Activated naive CD4-positive, alpha-beta T cell treated with anti-CD3 and anti-CD28 coated beads, Interleukin-2, amount 50 U/mL, for 72 hours (primary cell): ENCODE data around the gene MPV17L2. TPM values are rescaled to one million over a fixed set of nuclear protein-coding genes. Genes with fewer than 3 reads are reported as not detected.

Source experiments
- ATAC-seq, 2 donors: fragments of 150-1000 bp; cut with Tn5 transposase; 2 replicates each; pipeline ENCODE4 v1.10.0; 2021; ENCODE audit warnings: mild to moderate bottlenecking in 2 of 2, moderate library complexity in 2 of 2
- DNase-seq, 2 donors: peaks; one replicate each; pipeline ENCODE4 v3.0.0; 2021 to 2022; ENCODE audit warnings: low spot score in 2 of 2
- H3K27ac Mint-ChIP-seq, 2 donors: one replicate each; pipeline ENCODE4 v1.8.0; 2022; ENCODE audit warnings: mild to moderate bottlenecking in 2 of 2, mixed read lengths in 2 of 2
- H3K36me3 Mint-ChIP-seq, 2 donors: one replicate each; pipeline ENCODE4 v1.8.0; 2022; ENCODE audit warnings: mixed read lengths in 2 of 2
- H3K9me3 Mint-ChIP-seq, 2 donors: one replicate each; pipeline ENCODE4 v1.8.0; 2022; ENCODE audit warnings: mixed read lengths in 2 of 2
- total RNA-seq, 2 donors: library from RNA; stranded (reverse); gene quantifications; one replicate each; pipeline ENCODE4 v1.2.3, GENCODE V29; 2022

The MPV17L2 gene
- total RNA-seq, 2 donors from 2014 or later, result 5.4 to 14.0 TPM

DNA sequence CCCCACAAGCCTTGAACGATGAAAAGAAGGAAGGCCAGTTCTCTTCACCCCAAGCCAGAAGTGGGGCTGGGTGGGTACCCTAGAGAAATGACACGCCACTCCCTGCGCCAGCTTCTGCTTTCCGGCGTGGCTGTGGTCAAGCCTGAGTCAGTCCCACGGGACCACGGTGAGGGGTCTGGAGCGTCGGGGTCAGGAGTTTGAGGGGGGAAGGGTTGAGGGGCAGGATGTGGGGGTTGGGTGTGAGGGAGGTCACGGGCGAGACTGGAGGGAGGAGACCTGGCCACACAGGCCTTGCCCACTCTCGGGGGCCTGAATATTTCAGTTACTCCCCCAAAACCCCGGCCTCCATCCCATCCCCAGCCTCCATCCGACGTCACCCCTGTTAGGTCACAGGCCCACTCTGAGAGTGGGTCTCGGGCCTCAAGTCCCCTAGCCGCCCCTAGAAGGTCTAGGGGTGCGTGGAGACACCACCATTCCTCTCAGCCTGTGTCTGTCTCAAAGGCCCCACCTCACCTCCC is 19.9 kb upstream of the MPV17L2 start:
- no peak for DNase-seq
- peak overlapping the region; percentile 65 to 92 for H3K27ac Mint-ChIP-seq
- peaks cover 0 to 24% of the 10 kb centered on the region in 2 donors for H3K36me3 Mint-ChIP-seq
- ATAC-seq, result peak in 1 of 2 donors; percentile 0
- no peaks in the 10 kb centered on the region for H3K9me3 Mint-ChIP-seq

- peak; percentile 77 to 80 for DNase-seq
- peak; percentile 80 to 89 for ATAC-seq
- no peaks in the 10 kb centered on the region for H3K9me3 Mint-ChIP-seq
- peak within 1 kb of the TSS; percentile 74 to 92 for H3K27ac Mint-ChIP-seq
- H3K36me3 Mint-ChIP-seq, result peaks cover 0 to 19% of the 10 kb centered on the region in 2 donors
Measured at GRCh38 chr19:18173572-18174288, 19.3 kb upstream of the MPV17L2 start, which contains the start of gene IFI30. Gene IFI30 (plus strand): TSS chr19:18173813. CDS start chr19:18173842, 29 bp downstream.

GRCh38 chr19:18174983-18175382 is 18.0 kb upstream of the MPV17L2 start:
- Mint-ChIP-seq H3K36me3 (peaks cover 0 to 19% of the 10 kb centered on the region in 2 donors), H3K9me3 (no peaks in the 10 kb centered on the region), H3K27ac (peak overlapping the region in 1 of 2 donors; percentile 92)
- ATAC-seq, result no peak
- DNase-seq, result no peak

- no peaks in the 10 kb centered on the region for H3K9me3 Mint-ChIP-seq
- DNase-seq (no peak), ATAC-seq (no peak)
- peaks cover 0 to 17% of the 10 kb centered on the region in 2 donors for H3K36me3 Mint-ChIP-seq
- H3K27ac Mint-ChIP-seq, result no peak overlapping the region
Measured at GRCh38 chr19:18176367-18177310, 16.4 kb upstream of the MPV17L2 start.

- DNase-seq, result no peak
- Mint-ChIP-seq H3K27ac (no peak overlapping the region), H3K9me3 (no peaks in the 10 kb centered on the region), H3K36me3 (peaks cover 0 to 7% of the 10 kb centered on the region in 2 donors)
- ATAC-seq, result no peak
Measured at GRCh38 chr19:18179957-18180356, 13.1 kb upstream of the MPV17L2 start.

DNA sequence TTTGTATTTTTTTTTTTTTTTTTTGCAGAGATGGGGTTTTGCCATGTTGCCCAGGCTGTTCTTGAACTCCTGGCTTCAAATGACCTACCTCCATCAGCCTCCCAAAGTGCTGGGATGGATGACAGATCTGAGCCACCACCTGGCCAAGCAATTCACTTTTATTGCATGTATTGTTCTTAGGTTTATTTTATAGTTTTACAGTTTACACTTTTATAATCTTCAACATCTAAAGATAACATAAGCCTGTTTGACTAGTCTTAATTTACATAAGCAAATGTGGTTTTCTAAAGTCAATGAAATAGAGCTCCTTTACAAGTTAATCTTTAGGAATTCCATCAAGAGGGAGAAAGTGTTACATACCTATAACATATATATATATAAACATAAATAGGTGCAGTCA is 9.5 kb upstream of the MPV17L2 start:
- Mint-ChIP-seq H3K9me3 (no peaks in the 10 kb centered on the region), H3K27ac (no peak overlapping the region), H3K36me3 (no peaks in the 10 kb centered on the region)
- no peak for ATAC-seq
- DNase-seq, result no peak

GRCh38 chr19:18185538-18185937 is 7.5 kb upstream of the MPV17L2 start:
- ATAC-seq, result no peak
- no peaks in the 10 kb centered on the region for H3K9me3 Mint-ChIP-seq
- no peaks in the 10 kb centered on the region for H3K36me3 Mint-ChIP-seq
- DNase-seq, result no peak
- H3K27ac Mint-ChIP-seq, result no peak overlapping the region

GRCh38 chr19:18190278-18190677 is 2.7 kb upstream of the MPV17L2 start:
- Mint-ChIP-seq H3K27ac (no peak overlapping the region), H3K36me3 (no peaks in the 10 kb centered on the region), H3K9me3 (no peaks in the 10 kb centered on the region)
- DNase-seq, result no peak
- ATAC-seq, result no peak

DNA sequence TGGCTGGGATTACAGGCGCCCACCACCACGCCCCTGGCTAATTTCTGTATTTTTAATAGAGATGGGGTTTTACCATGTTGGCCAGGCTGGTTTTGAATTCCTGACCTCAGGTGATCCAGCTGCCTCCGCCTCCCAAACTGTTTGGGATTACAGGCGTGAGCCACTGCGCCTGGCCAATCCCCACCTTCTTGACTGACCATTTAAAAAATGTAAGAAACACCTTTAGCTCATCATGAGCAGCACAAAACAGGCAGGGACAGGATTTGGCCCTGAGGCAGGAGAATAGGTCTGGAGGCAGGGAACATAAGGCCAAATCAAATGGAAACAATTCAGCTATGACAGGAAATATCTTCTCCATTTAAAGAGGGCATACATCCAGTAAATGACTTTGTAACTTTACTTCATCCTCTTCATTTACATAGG is 1.4 kb upstream of the MPV17L2 start:
- ATAC-seq (no peak), DNase-seq (no peak)
- no peaks in the 10 kb centered on the region for H3K9me3 Mint-ChIP-seq
- no peaks in the 10 kb centered on the region for H3K36me3 Mint-ChIP-seq
- H3K27ac Mint-ChIP-seq, result peak overlapping the region in 1 of 2 donors; percentile 89

DNA sequence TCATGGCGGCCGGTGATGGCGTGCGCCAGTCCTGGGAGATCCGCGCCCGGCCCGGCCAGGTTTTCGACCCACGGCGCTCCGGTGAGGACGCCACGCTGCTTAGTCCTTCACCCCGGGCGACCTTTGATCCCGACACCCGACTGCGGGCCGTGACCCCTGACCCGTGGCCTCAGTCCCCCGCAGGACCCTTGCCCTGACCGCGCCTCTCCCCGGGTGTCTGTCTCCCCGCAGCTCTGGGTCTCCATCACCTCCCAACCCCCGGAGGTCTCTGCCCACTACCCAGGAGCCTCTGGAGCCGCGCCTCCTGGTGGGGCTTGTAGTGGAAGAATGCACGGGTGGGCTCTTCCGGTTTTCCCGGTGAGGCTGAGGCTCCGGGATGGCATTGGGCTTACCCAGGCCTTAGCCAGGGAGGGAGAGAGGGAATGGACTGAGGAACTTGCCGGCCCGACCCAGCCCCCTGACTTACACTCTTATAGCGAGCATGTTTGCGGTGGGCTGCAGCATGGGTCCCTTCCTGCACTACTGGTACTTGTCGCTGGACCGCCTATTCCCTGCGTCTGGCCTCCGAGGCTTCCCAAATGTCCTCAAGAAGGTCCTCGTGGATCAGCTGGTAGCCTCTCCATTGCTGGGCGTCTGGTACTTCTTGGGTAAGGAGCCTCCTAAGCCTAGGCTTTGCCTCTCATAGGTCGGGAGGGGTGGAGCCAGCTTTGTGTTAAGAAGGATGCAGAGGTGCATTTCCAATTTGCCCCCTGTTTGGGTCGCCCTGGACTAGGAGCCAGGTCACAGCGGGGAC is 566 bp downstream of the MPV17L2 start:
- Mint-ChIP-seq H3K36me3 (no peaks in the 10 kb centered on the region), H3K27ac (peak overlapping the region; percentile 84 to 89), H3K9me3 (no peaks in the 10 kb centered on the region)
- DNase-seq, result peak in 1 of 2 donors; percentile 19
- no peak for ATAC-seq

DNA sequence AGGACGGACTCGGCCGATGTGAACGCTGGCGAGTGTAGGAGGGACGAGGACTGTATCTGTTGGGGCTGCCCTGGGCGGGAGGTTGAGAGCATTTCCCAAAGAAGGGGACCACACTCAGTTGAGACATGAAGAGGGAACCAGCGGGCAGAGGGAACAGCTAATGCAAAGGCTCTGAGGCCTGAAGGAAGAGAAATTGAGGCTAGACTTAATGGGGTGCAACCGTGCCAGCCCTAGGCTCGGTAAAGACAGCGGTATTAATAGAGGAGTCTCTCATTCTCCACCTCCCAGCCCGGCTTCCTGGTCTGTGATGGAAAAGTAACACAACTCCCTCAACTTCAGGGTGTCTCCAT is 1.1 kb downstream of the MPV17L2 start:
- ATAC-seq (no peak), DNase-seq (no peak)
- Mint-ChIP-seq H3K9me3 (no peaks in the 10 kb centered on the region), H3K27ac (peak overlapping the region; percentile 77 to 89), H3K36me3 (no peaks in the 10 kb centered on the region)

GRCh38 chr19:18194554-18195238 is 1.7 kb downstream of the MPV17L2 start:
- DNase-seq, result peak in 1 of 2 donors; percentile 46
- Mint-ChIP-seq H3K27ac (peak overlapping the region; percentile 59 to 89), H3K36me3 (no peaks in the 10 kb centered on the region), H3K9me3 (no peaks in the 10 kb centered on the region)
- ATAC-seq, result no peak

DNA sequence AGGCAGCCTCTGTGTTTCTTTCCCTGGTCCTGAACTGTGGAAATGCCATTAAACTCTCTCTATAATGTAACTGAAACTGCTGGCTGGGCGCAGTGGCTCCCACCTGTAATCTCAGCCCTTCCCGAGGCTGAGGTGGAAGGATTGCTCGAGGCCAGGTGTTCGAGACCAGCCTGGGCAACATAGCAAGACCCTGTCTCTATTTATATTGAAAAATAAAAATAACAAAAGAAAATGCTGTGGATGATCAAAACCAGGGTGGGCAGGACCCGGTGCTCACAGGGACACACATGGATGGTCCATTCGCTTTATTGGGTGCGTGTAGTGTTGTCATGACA is 3.5 kb downstream of the MPV17L2 start:
- Mint-ChIP-seq H3K27ac (no peak overlapping the region), H3K36me3 (no peaks in the 10 kb centered on the region), H3K9me3 (no peaks in the 10 kb centered on the region)
- ATAC-seq, result no peak
- no peak for DNase-seq

- Mint-ChIP-seq H3K36me3 (peaks cover 8% of the 10 kb centered on the region in 2 donors), H3K9me3 (no peaks in the 10 kb centered on the region), H3K27ac (no peak overlapping the region)
- DNase-seq, result no peak
- no peak for ATAC-seq
Measured at GRCh38 chr19:18197306-18197705, 4.3 kb downstream of the MPV17L2 start.

DNA sequence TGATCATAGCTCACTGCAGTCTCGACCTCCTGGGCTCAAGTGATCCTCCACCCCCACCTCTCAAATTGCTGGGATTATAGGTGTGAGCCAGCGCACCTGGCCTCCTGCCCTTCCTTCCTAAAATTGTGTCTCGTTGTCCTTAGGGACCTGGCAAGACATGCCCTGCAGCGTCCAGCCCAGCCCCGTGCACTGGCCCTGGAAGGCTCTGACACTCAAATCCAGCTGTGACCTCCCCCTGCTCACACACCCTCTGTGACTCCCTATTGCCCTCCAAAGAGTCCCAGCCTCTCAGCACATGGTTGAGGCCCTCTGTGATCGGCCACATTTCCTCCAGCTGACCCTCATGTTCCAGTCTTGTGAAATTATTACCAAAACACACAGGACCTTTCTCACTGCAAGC is 4.9 kb downstream of the MPV17L2 start:
- ATAC-seq, result no peak
- Mint-ChIP-seq H3K9me3 (no peaks in the 10 kb centered on the region), H3K27ac (no peak overlapping the region), H3K36me3 (peaks cover 9 to 11% of the 10 kb centered on the region in 2 donors)
- no peak for DNase-seq

DNA sequence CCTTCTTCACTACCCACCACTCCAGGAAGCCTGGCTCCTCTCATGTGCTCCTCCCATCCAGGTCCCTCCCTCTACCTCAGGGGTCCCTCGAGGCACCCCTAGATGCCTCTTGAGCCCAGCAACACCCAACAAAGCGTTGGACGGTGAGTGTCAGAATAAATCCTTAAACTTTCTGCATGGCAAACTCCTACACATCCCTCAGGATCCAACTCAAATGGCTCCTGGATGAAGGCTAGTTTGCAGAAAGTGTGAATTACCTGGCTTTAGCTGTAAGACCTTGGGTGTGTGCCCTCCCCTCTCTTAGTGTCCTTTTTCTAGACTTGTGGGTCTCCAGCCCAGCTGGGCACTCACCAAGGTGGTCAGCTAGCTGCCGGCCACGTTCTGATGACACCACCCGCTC is 5.4 kb downstream of the MPV17L2 start:
- H3K9me3 Mint-ChIP-seq, result no peaks in the 10 kb centered on the region
- ATAC-seq (no peak), DNase-seq (no peak)
- peaks cover 9 to 15% of the 10 kb centered on the region in 2 donors for H3K36me3 Mint-ChIP-seq
- no peak overlapping the region for H3K27ac Mint-ChIP-seq
